Measurements from ENCODE around the gene DISP2.
A peak's percentile ranks its signal among the peaks of the same experiment; 100 is the strongest.

DNA sequence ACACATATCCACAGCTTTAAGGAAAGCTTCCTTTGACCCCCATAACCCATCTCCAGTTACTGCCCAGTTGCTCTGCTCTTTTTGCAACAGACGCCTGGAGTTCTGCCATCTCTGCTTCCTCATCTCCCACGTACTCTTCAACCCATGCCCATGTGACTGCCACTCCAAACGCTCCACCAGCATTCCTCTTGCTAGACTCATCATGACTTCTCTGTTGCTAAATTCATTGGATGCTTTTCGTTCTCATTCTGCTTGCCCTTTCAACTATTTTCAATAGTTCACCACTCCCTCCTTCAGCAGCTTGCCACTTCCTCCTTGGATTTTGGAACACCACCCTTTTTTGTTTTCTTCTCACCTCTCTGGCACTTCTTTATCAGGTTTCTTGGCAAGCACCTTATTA lies 21.8 kb downstream of the DISP2 start:
- TF ChIP-seq, protein P1, sequence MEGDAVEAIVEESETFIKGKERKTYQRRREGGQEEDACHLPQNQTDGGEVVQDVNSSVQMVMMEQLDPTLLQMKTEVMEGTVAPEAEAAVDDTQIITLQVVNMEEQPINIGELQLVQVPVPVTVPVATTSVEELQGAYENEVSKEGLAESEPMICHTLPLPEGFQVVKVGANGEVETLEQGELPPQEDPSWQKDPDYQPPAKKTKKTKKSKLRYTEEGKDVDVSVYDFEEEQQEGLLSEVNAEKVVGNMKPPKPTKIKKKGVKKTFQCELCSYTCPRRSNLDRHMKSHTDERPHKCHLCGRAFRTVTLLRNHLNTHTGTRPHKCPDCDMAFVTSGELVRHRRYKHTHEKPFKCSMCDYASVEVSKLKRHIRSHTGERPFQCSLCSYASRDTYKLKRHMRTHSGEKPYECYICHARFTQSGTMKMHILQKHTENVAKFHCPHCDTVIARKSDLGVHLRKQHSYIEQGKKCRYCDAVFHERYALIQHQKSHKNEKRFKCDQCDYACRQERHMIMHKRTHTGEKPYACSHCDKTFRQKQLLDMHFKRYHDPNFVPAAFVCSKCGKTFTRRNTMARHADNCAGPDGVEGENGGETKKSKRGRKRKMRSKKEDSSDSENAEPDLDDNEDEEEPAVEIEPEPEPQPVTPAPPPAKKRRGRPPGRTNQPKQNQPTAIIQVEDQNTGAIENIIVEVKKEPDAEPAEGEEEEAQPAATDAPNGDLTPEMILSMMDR (IDR thresholded peaks at IDR 0.05): no peak
- peak; percentile 42 to 54 for TF ChIP-seq POLR2AphosphoS5 (IDR thresholded peaks at IDR 0.05)
